ENCODE data around the gene CCT7.

DNA sequence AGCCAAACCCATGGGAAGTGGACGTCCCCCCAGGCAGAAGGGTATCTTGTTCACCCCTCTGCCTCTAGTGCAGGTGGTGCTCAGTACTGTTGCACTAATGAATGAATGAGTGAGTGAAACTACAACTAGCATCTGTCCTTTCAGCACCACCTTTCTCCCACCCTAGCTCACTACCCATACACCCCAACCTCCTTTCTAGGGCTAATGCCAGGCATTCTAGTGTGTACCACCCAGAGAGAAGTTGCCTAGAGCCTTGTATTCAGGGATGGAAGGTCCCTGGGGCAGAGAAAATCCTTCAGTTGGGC, 22.5 kb downstream of the CCT7 start:
- TF ChIP-seq POLR2A (IDR thresholded peaks at IDR 0.05; ENCODE audit: low read length) (no peak), GATA1 (IDR thresholded peaks at IDR 0.05; ENCODE audit: low read depth, low read length) (no peak)

Measured in erythroblast (primary cell).